Stimulated activated memory B cell treated with anti-CD40 and anti-IgM and Interleukin-4, amounts not matched to agents 10 μg/mL and 1 μg/mL and 100 μg/mL, for 72 hours (primary cell): ENCODE data around the gene ZNF835.
"Not testable (repeated sequence)": the region's sequence is repeated elsewhere in the genome, so short reads cannot be mapped to it uniquely, and the experiment has no call there.

Experiments used
- ATAC-seq: fragments of 150-1000 bp; cut with Tn5 transposase; 2 replicates; pipeline ENCODE4 v1.10.0; 2021
- H3K27ac Mint-ChIP-seq: one replicate; pipeline ENCODE4 v1.8.0; 2022; ENCODE audit warnings: mild to moderate bottlenecking, mixed read lengths
- H3K27me3 Mint-ChIP-seq: one replicate; pipeline ENCODE4 v1.8.0; 2022; ENCODE audit warnings: mixed read lengths
- H3K36me3 Mint-ChIP-seq: one replicate; pipeline ENCODE4 v1.8.0; 2022; ENCODE audit warnings: mixed read lengths
- H3K4me1 Mint-ChIP-seq: one replicate; pipeline ENCODE4 v1.8.0; 2022; ENCODE audit warnings: mixed read lengths
- H3K4me3 Mint-ChIP-seq: one replicate; pipeline ENCODE4 v1.8.0; 2022; ENCODE audit warnings: mild to moderate bottlenecking, moderate library complexity, mixed read lengths
- H3K9me3 Mint-ChIP-seq: one replicate; pipeline ENCODE4 v1.8.0; 2022; ENCODE audit warnings: mixed read lengths

The ZNF835 gene

GRCh38 chr19:56672610-56673009 lies 1.1 kb upstream of the ZNF835 start:
- not testable (repeated sequence) for H3K36me3 Mint-ChIP-seq, H3K27ac Mint-ChIP-seq, H3K9me3 Mint-ChIP-seq, H3K27me3 Mint-ChIP-seq, ATAC-seq
- Mint-ChIP-seq H3K4me3 (peak overlapping the region; percentile 29), H3K4me1 (peaks cover 19% of the 10 kb centered on the region)

GRCh38 chr19:56670961-56671612 lies 470 bp downstream of the ZNF835 start:
- Mint-ChIP-seq H3K9me3 (peaks cover 9% of the 10 kb centered on the region), H3K27ac (peak overlapping the region; percentile 83), H3K4me3 (peak overlapping the region; percentile 93), H3K27me3 (no peaks in the 10 kb centered on the region), H3K36me3 (peaks cover 6% of the 10 kb centered on the region), H3K4me1 (peaks cover 19% of the 10 kb centered on the region)
- peak; percentile 25 for ATAC-seq

DNA sequence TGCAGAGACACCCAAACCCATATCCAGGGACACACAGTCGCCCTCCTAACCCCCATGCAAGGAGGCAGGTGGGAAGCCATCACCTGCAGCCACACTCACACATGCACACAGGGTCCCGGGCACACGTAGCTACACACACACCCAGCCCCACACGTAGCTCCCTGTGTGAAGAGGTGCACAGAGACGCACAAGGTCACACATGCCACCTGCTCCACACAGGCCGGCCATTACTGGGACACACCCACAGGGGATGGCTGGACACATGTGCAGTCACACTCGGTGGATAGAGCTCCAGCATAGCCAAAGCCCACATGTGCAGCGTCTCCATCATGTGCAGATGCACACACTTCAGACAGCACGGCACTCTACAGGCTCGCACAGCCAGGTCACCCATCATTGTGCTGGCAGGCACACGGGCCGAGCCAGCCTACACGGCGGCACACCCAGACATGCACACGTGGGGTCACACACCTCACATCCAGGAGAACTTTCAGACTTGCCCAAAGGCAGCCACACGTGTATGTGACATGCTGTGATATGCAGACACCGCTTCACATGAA lies 1.1 kb downstream of the ZNF835 start:
- H3K27ac Mint-ChIP-seq, result no peak overlapping the region
- peaks cover 6% of the 10 kb centered on the region for H3K9me3 Mint-ChIP-seq

GRCh38 chr19:56668676-56669075 lies 2.9 kb downstream of the ZNF835 start:
- no peak for ATAC-seq
- H3K36me3 Mint-ChIP-seq, result peaks cover 23% of the 10 kb centered on the region
- H3K9me3 Mint-ChIP-seq, result peaks cover 5% of the 10 kb centered on the region
- peaks cover 19% of the 10 kb centered on the region for H3K4me1 Mint-ChIP-seq
- no peak overlapping the region for H3K27ac Mint-ChIP-seq
- no peaks in the 10 kb centered on the region for H3K27me3 Mint-ChIP-seq
- H3K4me3 Mint-ChIP-seq, result no peak overlapping the region

More for the DNA sequence above, 1.1 kb downstream of the ZNF835 start:
- no peaks in the 10 kb centered on the region for H3K27me3 Mint-ChIP-seq
- peaks cover 6% of the 10 kb centered on the region for H3K36me3 Mint-ChIP-seq
- H3K4me3 Mint-ChIP-seq, result peak overlapping the region; percentile 93
- H3K4me1 Mint-ChIP-seq, result peaks cover 19% of the 10 kb centered on the region
- no peak for ATAC-seq

- no peak for ATAC-seq
- peaks cover 8% of the 10 kb centered on the region for H3K9me3 Mint-ChIP-seq
- no peak overlapping the region for H3K27ac Mint-ChIP-seq
- H3K4me1 Mint-ChIP-seq, result peaks cover 19% of the 10 kb centered on the region
- H3K27me3 Mint-ChIP-seq, result no peaks in the 10 kb centered on the region
- no peak overlapping the region for H3K4me3 Mint-ChIP-seq
- H3K36me3 Mint-ChIP-seq, result peaks cover 33% of the 10 kb centered on the region
Measured at GRCh38 chr19:56667311-56667870, 4.2 kb downstream of the ZNF835 start.

GRCh38 chr19:56664511-56664910 lies 7.0 kb downstream of the ZNF835 start:
- peaks cover 8% of the 10 kb centered on the region for H3K9me3 Mint-ChIP-seq
- H3K36me3 Mint-ChIP-seq, result peaks cover 37% of the 10 kb centered on the region

GRCh38 chr19:56663931-56664500 lies 7.5 kb downstream of the ZNF835 start:
- peaks cover 37% of the 10 kb centered on the region for H3K36me3 Mint-ChIP-seq

More at GRCh38 chr19:56664511-56664910, 7.0 kb downstream of the ZNF835 start:
- no peak for ATAC-seq
- Mint-ChIP-seq H3K27me3 (no peaks in the 10 kb centered on the region), H3K4me3 (no peak overlapping the region), H3K4me1 (no peaks in the 10 kb centered on the region), H3K27ac (no peak overlapping the region)

DNA sequence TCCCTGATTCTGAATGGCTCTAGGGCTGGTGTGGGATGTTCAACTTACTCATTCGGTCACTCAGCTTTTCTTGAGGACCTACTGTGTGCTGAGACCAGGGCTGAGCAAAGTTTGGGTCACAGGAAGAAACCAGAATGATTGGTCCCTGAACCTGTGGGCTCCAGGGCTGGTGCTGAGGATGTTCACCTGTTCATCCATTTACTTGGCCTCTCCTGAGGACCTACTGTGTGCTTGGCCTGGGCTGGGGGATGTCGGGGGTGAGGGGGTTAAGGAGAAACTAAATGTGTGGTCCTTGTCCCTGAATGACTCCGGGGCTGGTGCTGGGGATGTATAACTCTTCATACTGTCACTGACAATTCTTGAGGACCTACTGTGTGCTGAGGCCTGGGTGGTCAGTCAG lies 10.3 kb downstream of the ZNF835 start:
- Mint-ChIP-seq H3K4me3 (no peak overlapping the region), H3K27ac (no peak overlapping the region), H3K36me3 (peaks cover 31% of the 10 kb centered on the region), H3K27me3 (no peaks in the 10 kb centered on the region), H3K9me3 (peaks cover 14% of the 10 kb centered on the region), H3K4me1 (no peaks in the 10 kb centered on the region)
- ATAC-seq, result no peak

More at GRCh38 chr19:56663931-56664500, 7.5 kb downstream of the ZNF835 start:
- Mint-ChIP-seq H3K4me3 (no peak overlapping the region), H3K27me3 (no peaks in the 10 kb centered on the region), H3K4me1 (no peaks in the 10 kb centered on the region), H3K27ac (no peak overlapping the region), H3K9me3 (peaks cover 13% of the 10 kb centered on the region)
- no peak for ATAC-seq

DNA sequence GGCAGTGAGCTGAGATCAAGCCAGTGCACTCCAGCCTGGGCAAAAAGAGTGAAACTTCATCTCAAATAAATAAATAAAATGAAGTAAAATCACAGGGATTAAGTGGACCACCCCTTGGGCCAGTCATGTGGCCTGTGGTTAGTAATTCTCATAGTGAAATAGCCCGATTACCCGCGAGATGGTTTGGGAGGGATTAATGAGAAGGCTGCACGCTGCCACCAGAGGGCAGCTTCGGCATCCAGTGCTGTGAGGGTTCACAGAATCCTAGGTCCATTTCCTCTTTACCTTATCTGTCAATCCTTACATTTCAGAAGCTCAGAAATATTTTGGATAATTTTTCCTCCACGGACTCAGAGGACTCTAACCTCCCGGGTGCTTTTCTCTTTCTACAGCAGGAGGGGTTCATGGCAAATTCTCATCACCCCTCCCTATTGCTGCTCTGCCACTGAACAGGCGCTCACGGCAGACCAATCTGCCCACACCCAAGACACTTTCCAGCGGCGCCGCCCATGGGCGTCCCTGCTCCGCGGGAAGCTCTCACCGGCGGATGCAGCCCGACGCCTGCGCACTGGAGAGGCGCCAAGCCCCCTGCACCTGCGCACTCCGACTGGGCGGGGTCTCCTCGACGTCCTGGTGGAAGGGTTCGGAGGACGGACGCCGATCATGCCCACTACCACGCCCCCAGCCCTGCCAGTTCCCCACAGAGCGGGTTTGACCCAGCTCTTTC lies 11.0 kb downstream of the ZNF835 start:
- ATAC-seq, result peak; percentile 8

DNA sequence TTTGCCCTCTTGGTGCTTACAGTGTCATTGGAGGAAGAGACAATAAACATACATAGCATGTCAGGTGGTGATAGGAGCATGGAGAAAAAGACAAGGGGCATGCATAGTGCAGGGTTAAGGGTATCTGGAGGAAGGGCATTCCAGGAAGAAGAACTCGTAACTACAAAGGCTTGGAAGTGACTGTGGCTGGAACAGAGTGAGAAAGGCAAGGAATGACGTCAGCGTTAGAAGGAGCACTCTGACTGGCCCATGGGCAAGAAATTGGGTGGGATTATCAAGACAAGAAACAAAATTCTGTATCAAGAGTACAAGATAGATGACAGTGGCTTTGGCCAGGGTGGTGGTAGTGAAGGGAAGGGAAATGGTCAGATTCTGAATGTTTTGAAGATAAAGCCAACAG lies 17.4 kb downstream of the ZNF835 start:
- no peaks in the 10 kb centered on the region for H3K36me3 Mint-ChIP-seq
- no peak overlapping the region for H3K27ac Mint-ChIP-seq
- no peaks in the 10 kb centered on the region for H3K27me3 Mint-ChIP-seq
- no peak for ATAC-seq
- H3K4me3 Mint-ChIP-seq, result no peak overlapping the region
- no peaks in the 10 kb centered on the region for H3K4me1 Mint-ChIP-seq
- H3K9me3 Mint-ChIP-seq, result peaks cover 20% of the 10 kb centered on the region

More for the DNA sequence above, 11.0 kb downstream of the ZNF835 start:
- H3K27me3 Mint-ChIP-seq, result no peaks in the 10 kb centered on the region
- peaks cover 14% of the 10 kb centered on the region for H3K9me3 Mint-ChIP-seq
- no peak overlapping the region for H3K4me3 Mint-ChIP-seq
- no peak overlapping the region for H3K27ac Mint-ChIP-seq
- peaks cover 31% of the 10 kb centered on the region for H3K36me3 Mint-ChIP-seq
- no peaks in the 10 kb centered on the region for H3K4me1 Mint-ChIP-seq

GRCh38 chr19:56643460-56643955 lies 28.0 kb downstream of the ZNF835 start:
- ATAC-seq, result no peak
- Mint-ChIP-seq H3K4me3 (no peak overlapping the region), H3K27ac (no peak overlapping the region), H3K4me1 (no peaks in the 10 kb centered on the region), H3K36me3 (peaks cover 16% of the 10 kb centered on the region), H3K9me3 (peaks cover 32% of the 10 kb centered on the region), H3K27me3 (peaks cover 15% of the 10 kb centered on the region)

GRCh38 chr19:56642711-56643459 lies 28.7 kb downstream of the ZNF835 start, which contains the start of gene SMIM17:
TSS of gene SMIM17 (plus strand) at chr19:56643159. CDS start at chr19:56645668, 2,509 bp downstream.
- Mint-ChIP-seq H3K4me1 (no peaks in the 10 kb centered on the region), H3K4me3 (no peak within 1 kb of the TSS), H3K36me3 (peaks cover 10% of the 10 kb centered on the region), H3K27ac (no peak within 1 kb of the TSS), H3K9me3 (peaks cover 27% of the 10 kb centered on the region), H3K27me3 (peaks cover 15% of the 10 kb centered on the region)
- no peak for ATAC-seq

- peaks cover 15% of the 10 kb centered on the region for H3K9me3 Mint-ChIP-seq
- H3K4me3 Mint-ChIP-seq, result no peak overlapping the region
- H3K4me1 Mint-ChIP-seq, result no peaks in the 10 kb centered on the region
- H3K27ac Mint-ChIP-seq, result no peak overlapping the region
- no peak for ATAC-seq
- peaks cover 5% of the 10 kb centered on the region for H3K36me3 Mint-ChIP-seq
- peaks cover 8% of the 10 kb centered on the region for H3K27me3 Mint-ChIP-seq
Measured at GRCh38 chr19:56639217-56639616, 32.3 kb downstream of the ZNF835 start.

DNA sequence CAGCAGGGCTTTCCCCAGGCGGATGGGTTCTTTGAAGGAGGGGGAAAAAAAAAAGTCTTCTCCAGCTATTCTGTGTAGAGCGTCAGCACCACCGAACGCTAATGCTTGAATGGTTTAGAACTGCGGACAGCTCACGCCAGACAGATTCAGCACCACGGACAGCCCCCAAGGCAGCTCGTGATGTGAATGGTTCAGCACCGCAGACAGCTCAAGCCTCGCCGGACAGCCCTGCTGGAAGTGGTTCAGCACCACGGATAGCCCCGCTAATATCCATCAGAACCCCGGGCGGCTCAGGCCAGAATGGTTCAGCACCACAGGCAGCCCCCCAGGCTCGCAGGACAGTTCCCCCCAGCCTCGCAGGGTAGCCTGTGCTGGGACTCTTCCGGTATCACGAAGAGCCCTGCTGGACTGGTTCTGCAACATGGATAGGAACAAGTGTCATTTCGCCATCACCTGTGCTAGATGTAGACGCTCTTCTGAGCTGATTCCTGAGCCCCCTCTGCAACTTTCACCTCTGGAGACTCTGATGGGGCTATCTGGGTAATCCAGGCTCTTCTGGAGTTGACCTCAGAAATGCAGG lies 33.5 kb downstream of the ZNF835 start:
- no peaks in the 10 kb centered on the region for H3K27me3 Mint-ChIP-seq
- H3K4me3 Mint-ChIP-seq, result no peak overlapping the region
- H3K36me3 Mint-ChIP-seq, result peaks cover 2% of the 10 kb centered on the region
- H3K9me3 Mint-ChIP-seq, result peaks cover 18% of the 10 kb centered on the region
- H3K4me1 Mint-ChIP-seq, result no peaks in the 10 kb centered on the region
- no peak for ATAC-seq
- no peak overlapping the region for H3K27ac Mint-ChIP-seq
